KMS-11 (cell line): Measurements from ENCODE around the gene DMXL2.
"Not testable (repeated sequence)": the region's sequence is repeated elsewhere in the genome, so short reads cannot be mapped to it uniquely, and the experiment has no call there.

Source experiments
- H2AFZ ChIP-seq: fragments of 200-600 bp; sonication (generic); 2 replicates; pipeline ENCODE4 v1.6.1; 2016; ENCODE audit warnings: antibody characterized with exemption, mixed run types, low read depth
- H3K27ac ChIP-seq: fragments of 200-600 bp; sonication (generic); 2 replicates; pipeline ENCODE4 v1.6.1; 2016; ENCODE audit warnings: mild to moderate bottlenecking, mixed run types
- H3K27me3 ChIP-seq: fragments of 200-600 bp; sonication (generic); 2 replicates; pipeline ENCODE4 v1.6.1; 2017; ENCODE audit warnings: mild to moderate bottlenecking, low read depth, mixed run types, moderate library complexity; ENCODE audit not compliant: insufficient read depth
- H3K36me3 ChIP-seq: fragments of 200-600 bp; sonication (generic); 2 replicates; pipeline ENCODE4 v1.6.1; 2017; ENCODE audit warnings: mild to moderate bottlenecking, mixed run types; ENCODE audit not compliant: insufficient read depth
- H3K4me1 ChIP-seq: fragments of 200-600 bp; sonication (generic); 2 replicates; pipeline ENCODE4 v1.6.1; 2016; ENCODE audit warnings: mild to moderate bottlenecking, low read depth, mixed run types; ENCODE audit not compliant: poor library complexity, severe bottlenecking
- H3K4me2 ChIP-seq: fragments of 200-600 bp; sonication (generic); 2 replicates; pipeline ENCODE4 v1.7.0; 2016; ENCODE audit warnings: mild to moderate bottlenecking, mixed run types
- H3K4me3 ChIP-seq: fragments of 200-600 bp; sonication (generic); IDR thresholded peaks from 2 replicates; pipeline ENCODE4 v1.6.1; 2017; ENCODE audit warnings: low read depth, low read length, mixed read lengths; ENCODE audit not compliant: insufficient read depth
- H3K79me2 ChIP-seq: fragments of 200-600 bp; sonication (generic); 2 replicates; pipeline ENCODE4 v1.6.1; 2016; ENCODE audit warnings: low read depth, mixed run types; ENCODE audit not compliant: insufficient read depth
- H3K9ac ChIP-seq: fragments of 200-600 bp; sonication (generic); 2 replicates; pipeline ENCODE4 v1.6.1; 2016; ENCODE audit warnings: mild to moderate bottlenecking, mixed run types
- H4K20me1 ChIP-seq: fragments of 200-600 bp; sonication (generic); 2 replicates; pipeline ENCODE4 v1.6.1; 2016; ENCODE audit warnings: mild to moderate bottlenecking, mixed run types; ENCODE audit not compliant: insufficient read depth
- CTCF ChIP-seq: fragments of 200-600 bp; sonication (generic); conservative IDR thresholded peaks from 2 replicates; pipeline ENCODE4 v1.6.1; 2017; ENCODE audit warnings: low read depth, mild to moderate bottlenecking, antibody characterized with exemption, low read length, moderate library complexity, mixed read lengths

Gene DMXL2

GRCh38 chr15:51617886-51618285, 4.7 kb downstream of the DMXL2 start:
- no peak overlapping the region for H3K4me2 ChIP-seq
- no peaks in the 10 kb centered on the region for H3K79me2 ChIP-seq
- TF ChIP-seq CTCF, result no peak
- no peak overlapping the region for H3K27ac ChIP-seq
- no peak overlapping the region for H3K4me3 ChIP-seq
- peaks cover 18% of the 10 kb centered on the region for H3K4me1 ChIP-seq
- H3K9ac ChIP-seq, result no peak overlapping the region
- no peaks in the 10 kb centered on the region; the same call in 1 of the 2 replicates for H3K27me3 ChIP-seq
- H4K20me1 ChIP-seq, result no peaks in the 10 kb centered on the region
- H2AFZ ChIP-seq, result no peak overlapping the region
- no peaks in the 10 kb centered on the region for H3K36me3 ChIP-seq

- H3K9ac ChIP-seq, result no peak overlapping the region
- H3K27me3 ChIP-seq, result no peaks in the 10 kb centered on the region
- no peaks in the 10 kb centered on the region for H4K20me1 ChIP-seq
Observed at GRCh38 chr15:51613951-51614350, 8.6 kb downstream of the DMXL2 start.

DNA sequence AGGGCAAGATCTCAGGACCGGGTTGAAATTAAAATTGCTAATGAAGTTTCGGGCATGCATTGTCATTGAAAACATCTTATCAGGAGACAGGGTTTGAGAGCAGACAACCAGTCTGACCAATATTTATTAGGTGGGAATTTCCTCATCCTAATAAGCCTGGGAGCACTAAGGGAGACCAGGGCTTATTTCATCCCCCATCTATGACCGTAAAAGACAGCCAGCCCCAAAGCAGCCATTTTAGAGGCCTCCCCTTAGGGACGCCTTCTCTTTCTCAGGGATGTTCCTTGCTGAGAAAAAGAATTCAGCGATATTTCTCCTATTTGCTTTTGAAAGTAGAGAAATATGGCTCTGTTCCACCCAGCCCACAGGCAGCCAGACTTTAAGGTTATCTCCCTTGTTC, 9.9 kb downstream of the DMXL2 start:
- H2AFZ ChIP-seq, H3K9ac ChIP-seq, H3K79me2 ChIP-seq, H4K20me1 ChIP-seq, H3K36me3 ChIP-seq, H3K4me1 ChIP-seq, H3K4me3 ChIP-seq, H3K27me3 ChIP-seq, H3K4me2 ChIP-seq, H3K27ac ChIP-seq: not testable (repeated sequence)

More at GRCh38 chr15:51613951-51614350, 8.6 kb downstream of the DMXL2 start:
- Histone ChIP-seq H3K4me3 (no peak overlapping the region), H3K4me2 (no peak overlapping the region), H3K4me1 (no peaks in the 10 kb centered on the region), H3K36me3 (no peaks in the 10 kb centered on the region), H2AFZ (no peak overlapping the region), H3K79me2 (no peaks in the 10 kb centered on the region), H3K27ac (no peak overlapping the region)
- TF ChIP-seq CTCF, result no peak

- not testable (repeated sequence) for H3K36me3 ChIP-seq, H3K4me2 ChIP-seq, H3K27me3 ChIP-seq, H3K79me2 ChIP-seq, H4K20me1 ChIP-seq, H2AFZ ChIP-seq, H3K4me1 ChIP-seq, H3K27ac ChIP-seq, H3K9ac ChIP-seq, H3K4me3 ChIP-seq
Observed at GRCh38 chr15:51603462-51603948, 19.1 kb downstream of the DMXL2 start.

- TF ChIP-seq CTCF, result no peak
- Histone ChIP-seq H3K27ac (no peak overlapping the region), H3K79me2 (no peaks in the 10 kb centered on the region), H3K9ac (no peak overlapping the region), H3K4me2 (no peak overlapping the region), H3K4me3 (no peak overlapping the region), H4K20me1 (no peaks in the 10 kb centered on the region), H3K4me1 (no peaks in the 10 kb centered on the region), H3K36me3 (no peaks in the 10 kb centered on the region), H2AFZ (no peak overlapping the region), H3K27me3 (no peaks in the 10 kb centered on the region)
Observed at GRCh38 chr15:51603002-51603401, 19.6 kb downstream of the DMXL2 start.
